AG04449 (cell line): Measurements from ENCODE around the gene KCNV2.

Experiments
- CTCF ChIA-PET: fragments of 350-600 bp; formaldehyde crosslinking; extraction: SDS; loops from one replicate; lab custom pipeline; 2021; ENCODE audit warnings: antibody characterized with exemption; lab: Yijun Ruan, JAX
- POLR2A ChIA-PET: fragments of 400-600, 350-600 bp; formaldehyde crosslinking; extraction: SDS; loops from one replicate; lab custom pipeline; 2020; ENCODE audit warnings: antibody characterized with exemption, inconsistent platforms; lab: Yijun Ruan, JAX
- DNase-seq: peaks from one replicate; pipeline ENCODE4 v3.0.0-alpha.2; 2010; ENCODE audit warnings: low read depth, low spot score
- H3K4me3 ChIP-seq: 2 replicates; pipeline ENCODE4 v1.5.1; 2011; ENCODE audit warnings: low read depth, mild to moderate bottlenecking, control low read depth, low read length
- CTCF ChIP-seq: IDR thresholded peaks from one replicate; pipeline ENCODE4 v1.5.1; 2011; ENCODE audit warnings: mild to moderate bottlenecking, moderate library complexity, low read length, control low read depth, inconsistent platforms; ENCODE audit not compliant: insufficient read depth; ENCODE audit errors: missing control alignments

The KCNV2 gene

GRCh38 chr9:2725126-2725525, 7.8 kb downstream of the KCNV2 start:
- no peak for TF ChIP-seq CTCF
- POLR2A ChIA-PET = no interaction called here

GRCh38 chr9:2725898-2726649, 8.8 kb downstream of the KCNV2 start:
- CTCF ChIA-PET = interaction anchor here (1.3 kb wide), 1 partner anchor 21 kb away, joined by 5 read pairs; no protein-coding TSS in a partner anchor
- no peak overlapping the region for H3K4me3 ChIP-seq
- DNase-seq = no peak
- TF ChIP-seq CTCF = no peak
- POLR2A ChIA-PET = no interaction called here

More at GRCh38 chr9:2725126-2725525, 7.8 kb downstream of the KCNV2 start:
- DNase-seq = no peak
- no peak overlapping the region for H3K4me3 ChIP-seq
- CTCF ChIA-PET = interaction anchor here (1.3 kb wide), 1 partner anchor 22 kb away, joined by 5 read pairs; no protein-coding TSS in a partner anchor

- CTCF ChIA-PET = interaction anchor here (1.0 to 4.2 kb wide), 7 partner anchors 10 to 594 kb away, joined by 3 to 30 read pairs (median 7); partner anchors contain the start of gene KCNV2
Measured at GRCh38 chr9:2726650-2727340, 9.5 kb downstream of the KCNV2 start.

GRCh38 chr9:2727374-2727773, 10.1 kb downstream of the KCNV2 start:
- CTCF ChIA-PET = interaction anchor here (0.6 to 4.2 kb wide), 18 partner anchors 10 to 595 kb away, joined by 3 to 30 read pairs (median 4); partner anchors contain the start of gene KCNV2
- DNase-seq = no peak
- no peak overlapping the region for H3K4me3 ChIP-seq
- POLR2A ChIA-PET = no interaction called here
- no peak for TF ChIP-seq CTCF

More at GRCh38 chr9:2726650-2727340, 9.5 kb downstream of the KCNV2 start:
- POLR2A ChIA-PET = no interaction called here
- H3K4me3 ChIP-seq = no peak overlapping the region
- no peak for DNase-seq
- no peak for TF ChIP-seq CTCF

DNA sequence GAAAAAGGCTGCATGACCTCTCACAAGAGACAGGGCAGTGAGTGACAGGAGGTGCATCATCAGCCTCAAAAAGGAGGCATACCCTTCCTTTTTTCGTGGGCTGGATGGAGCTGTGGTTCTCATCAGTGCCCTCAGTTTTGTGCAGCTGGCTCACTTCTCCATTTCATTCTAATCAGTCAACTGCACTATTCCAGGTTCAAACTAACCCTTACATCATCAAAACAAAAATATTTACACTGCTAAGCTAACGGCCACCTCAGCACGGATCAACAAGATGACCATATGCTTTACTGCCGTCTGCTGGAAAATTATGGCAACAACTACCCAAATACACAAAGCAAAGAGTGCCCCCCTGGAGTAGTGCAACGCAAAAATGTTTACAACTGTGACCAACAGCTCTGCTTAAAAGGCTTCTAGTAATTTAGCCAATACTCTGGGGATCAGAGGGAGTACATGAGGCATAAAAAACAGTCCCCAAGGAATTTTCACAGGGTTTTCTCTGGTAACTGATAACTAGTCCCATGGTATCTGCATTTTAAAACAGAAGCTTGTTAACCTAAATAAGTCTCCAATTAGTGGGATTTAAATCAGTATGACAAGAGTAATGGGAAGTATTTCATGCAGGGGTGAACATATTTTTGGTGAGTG, 10.8 kb downstream of the KCNV2 start:
- CTCF ChIA-PET = interaction anchor here (0.6 to 4.2 kb wide), 23 partner anchors 9 to 595 kb away, joined by 3 to 30 read pairs (median 4); partner anchors contain the start of gene KCNV2
- no peak for DNase-seq
- POLR2A ChIA-PET = no interaction called here
- no peak overlapping the region for H3K4me3 ChIP-seq
- peak; percentile 57 for TF ChIP-seq CTCF

DNA sequence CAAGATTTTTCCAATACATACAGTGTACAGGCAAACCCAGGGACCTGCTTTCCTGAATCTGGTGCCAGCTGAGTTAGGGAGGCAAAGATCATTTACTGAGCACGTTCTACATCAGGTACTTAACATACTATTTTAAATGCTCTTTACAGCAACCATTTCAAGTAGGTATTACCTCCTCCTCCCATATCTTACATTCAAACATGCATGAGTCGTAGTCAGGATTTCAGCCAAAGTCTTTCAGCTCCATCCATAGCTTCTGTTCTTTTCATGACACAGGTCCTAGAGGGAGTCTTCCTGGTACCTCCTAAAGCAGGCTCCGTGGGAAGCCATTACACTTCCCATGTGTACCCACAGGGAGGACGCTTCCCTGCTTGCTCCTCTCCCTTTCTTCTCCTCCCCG, 11.7 kb downstream of the KCNV2 start:
- ChIA-PET CTCF (interaction anchor here (1.0 to 4.2 kb wide), 11 partner anchors 12 to 596 kb away, joined by 3 to 30 read pairs (median 5); partner anchors contain the start of gene KCNV2), POLR2A (no interaction called here)
- no peak for DNase-seq
- no peak overlapping the region for H3K4me3 ChIP-seq
- no peak for TF ChIP-seq CTCF
